ENCODE results near the gene PRDM5. TPM values are rescaled to one million over a fixed set of nuclear protein-coding genes. Genes with fewer than 3 reads are reported as not detected.

Gene PRDM5
- total RNA-seq, 2 experiments from 2014 or later: 0.20 to 0.57 TPM

DNA sequence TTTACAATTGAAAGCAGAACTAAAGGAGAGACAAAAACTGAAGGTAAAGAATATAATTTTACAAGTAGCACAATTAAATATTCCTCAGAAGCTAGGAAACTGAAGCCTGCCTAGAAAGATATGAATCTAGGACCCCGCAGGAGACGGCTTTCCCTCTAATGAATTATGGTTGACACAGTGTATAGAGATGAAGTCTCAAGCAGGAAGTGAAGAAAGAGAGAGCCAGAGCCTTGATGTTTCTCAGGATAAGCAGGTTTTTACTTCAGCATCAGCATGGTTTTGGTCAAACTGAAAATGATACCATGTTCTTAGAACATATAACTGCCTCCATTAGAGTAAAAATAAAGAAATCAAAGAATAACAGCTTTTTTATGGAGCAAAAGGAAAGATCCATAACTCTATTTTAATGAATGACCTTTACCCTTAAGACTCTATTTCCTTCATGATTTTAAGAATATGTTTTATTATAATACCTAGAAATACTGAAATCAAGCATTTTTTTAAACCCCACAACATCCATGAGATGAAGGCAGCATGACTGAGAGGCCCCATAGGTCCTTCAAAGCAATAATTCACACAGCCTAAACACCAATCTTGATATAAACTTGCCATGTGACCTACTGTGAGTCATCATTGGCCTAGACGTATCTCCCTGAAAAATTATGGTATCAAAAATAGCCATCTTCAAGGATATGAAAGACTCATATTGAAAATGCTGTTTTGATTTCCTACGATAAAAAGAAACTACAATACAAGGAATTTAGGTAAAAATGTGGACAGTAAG lies 193.4 kb downstream of the PRDM5 start:
- DNase-seq: no peak
- Mint-ChIP-seq H3K9me3 (no peaks in the 10 kb centered on the region), H3K27me3 (ENCODE audit: low read depth) (no peaks in the 10 kb centered on the region), H3K4me3 (no peak overlapping the region), H3K4me1 (ENCODE audit: low read depth) (no peaks in the 10 kb centered on the region), H3K36me3 (ENCODE audit: low read depth) (no peaks in the 10 kb centered on the region), H3K27ac (no peak overlapping the region)
- intact Hi-C loops (cut with micrococcal nuclease): no loop called here
- CTCF ChIA-PET: no interaction called here

- H3K9me3 Mint-ChIP-seq: no peaks in the 10 kb centered on the region
- H3K36me3 Mint-ChIP-seq (ENCODE audit: low read depth): no peaks in the 10 kb centered on the region
- CTCF ChIA-PET: no interaction called here
- intact Hi-C loops (cut with micrococcal nuclease): no loop called here
- H3K4me1 Mint-ChIP-seq (ENCODE audit: low read depth): no peaks in the 10 kb centered on the region
- no peak for DNase-seq
- H3K27me3 Mint-ChIP-seq (ENCODE audit: low read depth): no peaks in the 10 kb centered on the region
- H3K4me3 Mint-ChIP-seq: no peak overlapping the region
- no peak overlapping the region for H3K27ac Mint-ChIP-seq
Measured at GRCh38 chr4:120725639-120726580, 196.6 kb downstream of the PRDM5 start.

GRCh38 chr4:120724656-120725055 lies 197.9 kb downstream of the PRDM5 start:
- no peaks in the 10 kb centered on the region for H3K9me3 Mint-ChIP-seq
- H3K36me3 Mint-ChIP-seq (ENCODE audit: low read depth): no peaks in the 10 kb centered on the region
- H3K4me3 Mint-ChIP-seq: no peak overlapping the region
- H3K4me1 Mint-ChIP-seq (ENCODE audit: low read depth): no peaks in the 10 kb centered on the region
- intact Hi-C loops (cut with micrococcal nuclease): loop anchor here (5.0 kb wide), 1 partner anchor 198 kb away; the partner anchor contains the start of gene PRDM5
- DNase-seq: no peak
- CTCF ChIA-PET: no interaction called here
- H3K27me3 Mint-ChIP-seq (ENCODE audit: low read depth): no peaks in the 10 kb centered on the region
- H3K27ac Mint-ChIP-seq: no peak overlapping the region

- H3K4me3 Mint-ChIP-seq: no peak overlapping the region
- no peaks in the 10 kb centered on the region for H3K9me3 Mint-ChIP-seq
- no peaks in the 10 kb centered on the region for H3K36me3 Mint-ChIP-seq (ENCODE audit: low read depth)
- H3K27ac Mint-ChIP-seq: no peak overlapping the region
- CTCF ChIA-PET: no interaction called here
- intact Hi-C loops (cut with micrococcal nuclease): loop anchor here (5.0 kb wide), 1 partner anchor 198 kb away; the partner anchor contains the start of gene PRDM5
- no peaks in the 10 kb centered on the region for H3K4me1 Mint-ChIP-seq (ENCODE audit: low read depth)
- H3K27me3 Mint-ChIP-seq (ENCODE audit: low read depth): no peaks in the 10 kb centered on the region
- DNase-seq: no peak
Measured at GRCh38 chr4:120723986-120724385, 198.5 kb downstream of the PRDM5 start.

- intact Hi-C loops (cut with micrococcal nuclease): loop anchor here (5.0 kb wide), 1 partner anchor 199 kb away; the partner anchor contains the start of gene PRDM5
- Mint-ChIP-seq H3K27ac (no peak overlapping the region), H3K27me3 (ENCODE audit: low read depth) (no peaks in the 10 kb centered on the region), H3K36me3 (ENCODE audit: low read depth) (no peaks in the 10 kb centered on the region), H3K4me1 (ENCODE audit: low read depth) (no peaks in the 10 kb centered on the region), H3K9me3 (no peaks in the 10 kb centered on the region), H3K4me3 (no peak overlapping the region)
- DNase-seq: no peak
- CTCF ChIA-PET: no interaction called here
Measured at GRCh38 chr4:120723105-120723504, 199.4 kb downstream of the PRDM5 start.

DNA sequence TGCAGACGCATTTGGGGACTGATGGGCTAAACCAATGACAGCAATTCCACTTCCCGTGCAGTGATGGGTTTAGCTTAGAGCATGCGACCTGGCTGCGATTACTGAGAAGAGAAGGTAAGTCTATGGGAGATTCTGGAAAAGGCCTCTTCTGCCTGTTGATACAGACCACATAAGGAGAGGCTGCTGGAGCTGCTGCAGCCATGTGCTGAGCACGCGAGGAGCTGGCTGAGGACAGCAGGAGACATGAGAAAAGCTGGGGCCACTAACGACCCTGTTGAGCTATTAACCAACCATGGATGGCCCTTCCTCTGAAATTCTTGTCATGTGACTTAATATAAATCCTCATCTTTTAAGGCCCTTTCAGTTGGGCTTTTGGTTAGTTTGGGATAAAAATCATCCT lies 199.9 kb downstream of the PRDM5 start:
- CTCF ChIA-PET: no interaction called here
- intact Hi-C loops (cut with micrococcal nuclease): loop anchor here (5.0 kb wide), 1 partner anchor 200 kb away; the partner anchor contains the start of gene PRDM5
- Mint-ChIP-seq H3K36me3 (ENCODE audit: low read depth) (no peaks in the 10 kb centered on the region), H3K27me3 (ENCODE audit: low read depth) (no peaks in the 10 kb centered on the region), H3K9me3 (no peaks in the 10 kb centered on the region), H3K4me3 (no peak overlapping the region), H3K4me1 (ENCODE audit: low read depth) (no peaks in the 10 kb centered on the region), H3K27ac (no peak overlapping the region)
- DNase-seq: no peak

GRCh38 chr4:120720354-120720934 lies 202.1 kb downstream of the PRDM5 start:
- Mint-ChIP-seq H3K36me3 (ENCODE audit: low read depth) (no peaks in the 10 kb centered on the region), H3K27ac (no peak overlapping the region), H3K4me1 (ENCODE audit: low read depth) (no peaks in the 10 kb centered on the region), H3K4me3 (no peak overlapping the region), H3K9me3 (no peaks in the 10 kb centered on the region), H3K27me3 (ENCODE audit: low read depth) (no peaks in the 10 kb centered on the region)
- intact Hi-C loops (cut with micrococcal nuclease): loop anchor here (5.0 kb wide), 1 partner anchor 202 kb away; the partner anchor contains the start of gene PRDM5
- no peak for DNase-seq
- CTCF ChIA-PET: interaction anchor here (0.6 to 1.5 kb wide), 5 partner anchors 198 to 571 kb away, joined by 3 to 6 read pairs (median 4); no protein-coding TSS in a partner anchor

DNA sequence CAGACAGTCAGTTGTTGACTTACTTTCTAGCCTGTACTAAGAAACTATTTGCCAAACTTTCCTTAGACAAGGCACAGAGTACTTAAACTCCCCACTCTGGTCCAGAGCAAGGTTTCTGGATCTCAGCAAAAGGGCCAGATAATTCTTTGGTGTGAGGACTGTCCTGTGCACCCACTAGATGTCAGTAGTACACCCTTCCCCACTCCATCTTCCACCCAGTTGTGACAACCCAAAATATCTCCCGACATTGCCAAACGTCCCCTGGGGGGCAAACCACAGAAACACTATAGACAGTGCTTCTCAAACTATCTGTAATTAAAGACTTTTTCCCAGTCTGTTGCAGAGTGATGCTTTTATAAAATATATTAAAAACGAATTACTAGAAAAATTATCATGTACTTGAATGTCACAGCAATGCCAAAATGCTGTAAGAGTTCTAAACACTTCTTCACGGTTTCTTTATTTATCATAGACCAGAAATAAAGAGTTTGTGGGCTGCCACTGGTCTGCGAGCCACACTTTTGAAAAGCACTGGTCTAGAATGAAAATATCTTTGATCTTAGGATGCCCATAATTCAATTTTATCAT lies 203.5 kb downstream of the PRDM5 start:
- CTCF ChIA-PET: interaction anchor here (1.0 kb wide), 1 partner anchor 378 kb away, joined by 5 read pairs; no protein-coding TSS in a partner anchor
- peaks cover 2% of the 10 kb centered on the region for H3K27me3 Mint-ChIP-seq (ENCODE audit: low read depth)
- H3K36me3 Mint-ChIP-seq (ENCODE audit: low read depth): no peaks in the 10 kb centered on the region
- intact Hi-C loops (cut with micrococcal nuclease): loop anchor here (1.0 to 5.0 kb wide), 8 partner anchors 258 to 647 kb away; no protein-coding TSS in a partner anchor
- H3K9me3 Mint-ChIP-seq: no peaks in the 10 kb centered on the region
- peak; percentile 37 for DNase-seq
- no peaks in the 10 kb centered on the region for H3K4me1 Mint-ChIP-seq (ENCODE audit: low read depth)
- H3K4me3 Mint-ChIP-seq: no peak overlapping the region
- no peak overlapping the region for H3K27ac Mint-ChIP-seq

DNA sequence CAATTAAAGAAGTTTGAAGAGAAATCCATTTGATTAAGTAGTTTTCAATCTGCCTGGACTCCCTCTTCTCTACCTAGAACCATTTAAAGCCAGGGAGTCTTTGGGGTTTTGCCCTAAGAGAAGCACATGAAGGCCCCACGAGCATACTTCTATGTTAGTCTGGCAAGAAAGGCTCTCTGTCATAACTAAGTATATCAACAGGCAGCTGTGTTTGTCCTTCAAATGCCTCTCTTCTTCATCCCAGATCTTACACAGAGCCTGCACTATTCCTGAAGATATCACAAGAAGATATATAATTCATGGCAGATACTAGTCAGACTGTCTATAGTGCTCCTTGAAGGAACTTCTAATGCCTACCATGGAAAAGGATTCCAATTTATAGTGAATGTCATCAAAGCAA lies 206.2 kb downstream of the PRDM5 start:
- Mint-ChIP-seq H3K27me3 (ENCODE audit: low read depth) (peaks cover 2% of the 10 kb centered on the region), H3K36me3 (ENCODE audit: low read depth) (no peaks in the 10 kb centered on the region), H3K4me1 (ENCODE audit: low read depth) (no peaks in the 10 kb centered on the region), H3K9me3 (no peaks in the 10 kb centered on the region), H3K4me3 (no peak overlapping the region), H3K27ac (no peak overlapping the region)
- CTCF ChIA-PET: no interaction called here
- no peak for DNase-seq
- intact Hi-C loops (cut with micrococcal nuclease): loop anchor here (5.0 kb wide), 3 partner anchors 396 to 644 kb away; no protein-coding TSS in a partner anchor

GRCh38 chr4:120714417-120715010 lies 208.0 kb downstream of the PRDM5 start:
- CTCF ChIA-PET: no interaction called here
- Mint-ChIP-seq H3K9me3 (peaks cover 2% of the 10 kb centered on the region), H3K27me3 (ENCODE audit: low read depth) (peaks cover 2% of the 10 kb centered on the region), H3K36me3 (ENCODE audit: low read depth) (no peaks in the 10 kb centered on the region), H3K27ac (no peak overlapping the region), H3K4me3 (no peak overlapping the region), H3K4me1 (ENCODE audit: low read depth) (no peaks in the 10 kb centered on the region)
- intact Hi-C loops (cut with micrococcal nuclease): loop anchor here (5.0 kb wide), 3 partner anchors 398 to 642 kb away; no protein-coding TSS in a partner anchor
- no peak for DNase-seq

DNA sequence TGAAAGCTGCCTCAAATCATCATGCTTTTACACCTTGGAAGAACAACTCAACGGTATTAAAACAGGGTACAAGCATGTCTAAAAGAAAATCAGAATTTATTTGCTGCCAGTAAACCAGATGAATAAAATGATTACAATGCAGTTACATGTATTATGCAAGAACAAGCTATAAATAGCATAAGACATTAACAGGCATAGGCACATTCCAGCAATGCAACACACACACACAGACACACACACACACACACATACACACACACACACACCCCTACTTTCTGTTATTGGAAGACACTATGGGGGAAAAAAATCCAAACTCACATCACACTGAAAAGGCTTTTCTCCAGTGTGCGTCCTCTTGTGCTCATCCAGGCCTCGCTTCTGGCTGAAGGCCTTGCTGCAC lies 212.5 kb downstream of the PRDM5 start:
- no peak overlapping the region for H3K27ac Mint-ChIP-seq
- H3K9me3 Mint-ChIP-seq: peaks cover 2% of the 10 kb centered on the region
- peaks cover 4% of the 10 kb centered on the region for H3K27me3 Mint-ChIP-seq (ENCODE audit: low read depth)
- no peak for DNase-seq
- H3K4me3 Mint-ChIP-seq: no peak overlapping the region
- intact Hi-C loops (cut with micrococcal nuclease): no loop called here
- no peaks in the 10 kb centered on the region for H3K4me1 Mint-ChIP-seq (ENCODE audit: low read depth)
- CTCF ChIA-PET: interaction anchor here (0.9 kb wide), 1 partner anchor 268 kb away, joined by 5 read pairs; no protein-coding TSS in a partner anchor
- peaks cover 2% of the 10 kb centered on the region for H3K36me3 Mint-ChIP-seq (ENCODE audit: low read depth)

Data from activated naive CD4-positive, alpha-beta T cell treated with anti-CD3 and anti-CD28 coated beads for 36 hours (primary cell).